HepG2 (cell line): ENCODE results near the gene IL4I1. TPM values are rescaled to one million over a fixed set of nuclear protein-coding genes. Genes with fewer than 3 reads are reported as not detected.
A peak's percentile ranks its signal among the peaks of the same experiment; 100 is the strongest.

ENCODE experiments used
- CBFB ChIP-seq: sonication (generic); formaldehyde crosslinking; IDR thresholded peaks from 2 replicates; pipeline ENCODE4 v1.4.0; 2020; ENCODE audit warnings: missing genetic modification reagents
- FUBP1 ChIP-seq: sonication (generic); formaldehyde crosslinking; IDR thresholded peaks from 2 replicates; pipeline ENCODE4 v1.5.1; 2020; ENCODE audit warnings: missing genetic modification reagents, mild to moderate bottlenecking, borderline replicate concordance
- GABPA ChIP-seq, 2 experiments: IDR thresholded peaks; 2 replicates each; pipeline ENCODE4 v1.6.1; 2011 to 2016; ENCODE audit warnings: low read depth in 2 of 2, low read length in 1 of 2, missing biosample characterization in 1 of 2, missing genetic modification characterization in 1 of 2
- HDAC2 ChIP-seq: sonication (generic); formaldehyde crosslinking; IDR thresholded peaks from 2 replicates; pipeline ENCODE4 v1.4.0; 2020; ENCODE audit warnings: missing genetic modification reagents
- HOXA5 ChIP-seq: sonication (generic); formaldehyde crosslinking; IDR thresholded peaks from 2 replicates; pipeline ENCODE4 v1.4.0; 2020; ENCODE audit warnings: missing genetic modification reagents
- KDM2A ChIP-seq: sonication (generic); formaldehyde crosslinking; IDR thresholded peaks from 2 replicates; pipeline ENCODE4 v1.4.0; 2020; ENCODE audit warnings: low read depth, missing genetic modification reagents, borderline replicate concordance
- KLF13 ChIP-seq: sonication (generic); formaldehyde crosslinking; IDR thresholded peaks from 2 replicates; pipeline ENCODE4 v1.4.0; 2020; ENCODE audit warnings: mild to moderate bottlenecking, missing genetic modification reagents
- PCBP2 ChIP-seq: fragments of 200-400 bp; formaldehyde crosslinking; optimal IDR thresholded peaks from 2 replicates; pipeline ENCODE3; 2018; ENCODE audit warnings: low read length, low read depth; ENCODE audit not compliant: poor library complexity, severe bottlenecking
- XRCC5 ChIP-seq: fragments of 200-400 bp; formaldehyde crosslinking; optimal IDR thresholded peaks from 2 replicates; pipeline ENCODE3; 2017; ENCODE audit warnings: mild to moderate bottlenecking, low read length
- ZBTB7A ChIP-seq: sonication (generic); formaldehyde crosslinking; IDR thresholded peaks from 2 replicates; pipeline ENCODE4 v1.8.0; 2022; ENCODE audit warnings: mild to moderate bottlenecking, missing genetic modification reagents
- ZFP90 ChIP-seq: sonication (generic); formaldehyde crosslinking; IDR thresholded peaks from 2 replicates; pipeline ENCODE4 v1.8.0; 2022; ENCODE audit warnings: missing genetic modification reagents, mild to moderate bottlenecking, inconsistent platforms, borderline replicate concordance
- ZNF281 ChIP-seq: sonication (generic); formaldehyde crosslinking; IDR thresholded peaks from 2 replicates; pipeline ENCODE4 v1.4.0; 2020; ENCODE audit warnings: missing genetic modification reagents, borderline replicate concordance
- ZNF296 ChIP-seq: sonication (generic); formaldehyde crosslinking; conservative IDR thresholded peaks from 2 replicates; pipeline ENCODE4 v1.5.0; 2020; ENCODE audit warnings: mild to moderate bottlenecking, missing genetic modification reagents
- ZNF513 ChIP-seq: sonication (generic); formaldehyde crosslinking; conservative IDR thresholded peaks from 2 replicates; pipeline ENCODE4 v1.5.0; 2020; ENCODE audit warnings: missing genetic modification reagents
- ZNF850 ChIP-seq: sonication (generic); formaldehyde crosslinking; conservative IDR thresholded peaks from 2 replicates; pipeline ENCODE4 v1.9.0; 2021; ENCODE audit warnings: mild to moderate bottlenecking, missing genetic modification reagents
- polyA plus RNA-seq, 8 experiments: library from polyadenylated mRNA; depleted of rRNA in 3 of 8; stranded (reverse) in 7 of 8; unstranded in 1 of 8; fragments of >200 nt; fragmentation: Illumina TruSeq in 4 of 8; extraction: Trizol in 4 of 8; gene quantifications; 2 replicates each; pipeline versions ENCODE4 v1.2.1 to v1.2.3, GENCODE V29; 2011 to 2016; ENCODE audit warnings: low read depth in 4 of 8, missing spikeins in 1 of 8, mixed read lengths in 1 of 8; ENCODE audit not compliant: insufficient read depth in 1 of 8
- total RNA-seq, 5 experiments: library from RNA; depleted of rRNA; stranded (reverse); fragments of >200 nt; fragmentation: Illumina TruSeq; extraction: Trizol; gene quantifications; 2 replicates each; pipeline ENCODE4 v1.2.3, GENCODE V29; 2016; ENCODE audit warnings: low read depth in 1 of 5
- TF ChIP-seq, protein P1 (sequence below): IDR thresholded peaks from 2 replicates; pipeline ENCODE4 v1.6.1; 2016; ENCODE audit warnings: low read depth, missing genetic modification reagents, missing compliant biosample characterization

IL4I1 gene
- total and polyA plus RNA-seq, 2 of the 13 experiments (the other 11 are each of a cell fraction or from before 2014, with no cell fraction given) = not detected

GRCh38 chr19:49929611-49930482 is 33.2 kb upstream of the IL4I1 start (continued):
- no peak for TF ChIP-seq ZNF513
- no peak for TF ChIP-seq KLF13
- TF ChIP-seq ZFP90 (CRISPR knock-in tag) = peak; percentile 95
- no peak for TF ChIP-seq HDAC2
- TF ChIP-seq PCBP2 = peak; percentile 62
- no peak for TF ChIP-seq ZNF296
- TF ChIP-seq CBFB = no peak
- no peak for TF ChIP-seq GABPA (IDR thresholded peaks at IDR 0.05; ENCODE audit: low read depth, low read length)
- peak; percentile 54 for TF ChIP-seq GABPA (CRISPR knock-in tag; IDR thresholded peaks at IDR 0.05; ENCODE audit: low read depth)
- no peak for TF ChIP-seq XRCC5
- no peak for TF ChIP-seq ZBTB7A (CRISPR knock-in tag)
- TF ChIP-seq, protein P1, sequence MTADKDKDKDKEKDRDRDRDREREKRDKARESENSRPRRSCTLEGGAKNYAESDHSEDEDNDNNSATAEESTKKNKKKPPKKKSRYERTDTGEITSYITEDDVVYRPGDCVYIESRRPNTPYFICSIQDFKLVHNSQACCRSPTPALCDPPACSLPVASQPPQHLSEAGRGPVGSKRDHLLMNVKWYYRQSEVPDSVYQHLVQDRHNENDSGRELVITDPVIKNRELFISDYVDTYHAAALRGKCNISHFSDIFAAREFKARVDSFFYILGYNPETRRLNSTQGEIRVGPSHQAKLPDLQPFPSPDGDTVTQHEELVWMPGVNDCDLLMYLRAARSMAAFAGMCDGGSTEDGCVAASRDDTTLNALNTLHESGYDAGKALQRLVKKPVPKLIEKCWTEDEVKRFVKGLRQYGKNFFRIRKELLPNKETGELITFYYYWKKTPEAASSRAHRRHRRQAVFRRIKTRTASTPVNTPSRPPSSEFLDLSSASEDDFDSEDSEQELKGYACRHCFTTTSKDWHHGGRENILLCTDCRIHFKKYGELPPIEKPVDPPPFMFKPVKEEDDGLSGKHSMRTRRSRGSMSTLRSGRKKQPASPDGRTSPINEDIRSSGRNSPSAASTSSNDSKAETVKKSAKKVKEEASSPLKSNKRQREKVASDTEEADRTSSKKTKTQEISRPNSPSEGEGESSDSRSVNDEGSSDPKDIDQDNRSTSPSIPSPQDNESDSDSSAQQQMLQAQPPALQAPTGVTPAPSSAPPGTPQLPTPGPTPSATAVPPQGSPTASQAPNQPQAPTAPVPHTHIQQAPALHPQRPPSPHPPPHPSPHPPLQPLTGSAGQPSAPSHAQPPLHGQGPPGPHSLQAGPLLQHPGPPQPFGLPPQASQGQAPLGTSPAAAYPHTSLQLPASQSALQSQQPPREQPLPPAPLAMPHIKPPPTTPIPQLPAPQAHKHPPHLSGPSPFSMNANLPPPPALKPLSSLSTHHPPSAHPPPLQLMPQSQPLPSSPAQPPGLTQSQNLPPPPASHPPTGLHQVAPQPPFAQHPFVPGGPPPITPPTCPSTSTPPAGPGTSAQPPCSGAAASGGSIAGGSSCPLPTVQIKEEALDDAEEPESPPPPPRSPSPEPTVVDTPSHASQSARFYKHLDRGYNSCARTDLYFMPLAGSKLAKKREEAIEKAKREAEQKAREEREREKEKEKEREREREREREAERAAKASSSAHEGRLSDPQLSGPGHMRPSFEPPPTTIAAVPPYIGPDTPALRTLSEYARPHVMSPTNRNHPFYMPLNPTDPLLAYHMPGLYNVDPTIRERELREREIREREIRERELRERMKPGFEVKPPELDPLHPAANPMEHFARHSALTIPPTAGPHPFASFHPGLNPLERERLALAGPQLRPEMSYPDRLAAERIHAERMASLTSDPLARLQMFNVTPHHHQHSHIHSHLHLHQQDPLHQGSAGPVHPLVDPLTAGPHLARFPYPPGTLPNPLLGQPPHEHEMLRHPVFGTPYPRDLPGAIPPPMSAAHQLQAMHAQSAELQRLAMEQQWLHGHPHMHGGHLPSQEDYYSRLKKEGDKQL = no peak
- peak; percentile 84 for TF ChIP-seq KDM2A (CRISPR knock-in tag)
- TF ChIP-seq ZNF281 (CRISPR knock-in tag) = no peak
- TF ChIP-seq ZNF850 (CRISPR knock-in tag) = no peak
- no peak for TF ChIP-seq FUBP1 (CRISPR knock-in tag)
- no peak; the same call in 1 of the 2 replicates for TF ChIP-seq HOXA5 (CRISPR knock-in tag)
